Right cardiac atrium (tissue), 5 donors: ENCODE results near the gene JKAMP. TPM values are rescaled to one million over a fixed set of nuclear protein-coding genes. Genes with fewer than 3 reads are reported as not detected.

ENCODE experiments used
- ATAC-seq, 2 donors: fragments of 200-7000 bp; cut with Tn5 transposase; one replicate each; pipeline versions ENCODE4 v1.8.0 to v1.9.1; 2020; ENCODE audit warnings: moderate library complexity in 2 of 2, mild to moderate bottlenecking in 1 of 2
- DNase-seq, 3 donors: peaks; one replicate each; pipeline ENCODE4 v3.0.0-alpha.2; 2020
- H3K27ac ChIP-seq: one replicate; pipeline ENCODE4 v1.5.1; 2013; ENCODE audit warnings: mild to moderate bottlenecking, low read length, control low read depth, moderate library complexity
- H3K27me3 ChIP-seq: one replicate; pipeline ENCODE4 v1.6.1; 2013; ENCODE audit not compliant: control insufficient read depth, insufficient read depth
- H3K4me1 ChIP-seq: one replicate; pipeline ENCODE4 v1.6.1; 2013; ENCODE audit warnings: low read length; ENCODE audit not compliant: control insufficient read depth, insufficient read depth
- H3K4me3 ChIP-seq: one replicate; pipeline ENCODE4 v1.5.1; 2013; ENCODE audit warnings: low read length, control low read depth
- H3K9me3 ChIP-seq: one replicate; pipeline ENCODE4 v1.6.1; 2013; ENCODE audit warnings: low read length; ENCODE audit not compliant: control insufficient read depth
- WGBS: extraction: QIAGEN DNeasy Blood & Tissue Kit; methylation state at CpG from one replicate; pipeline ENCODE4 v1.1.7; 2013; 5-methylcytosine and 5-hydroxymethylcytosine counted together
- intact Hi-C, 4 donors: fragments of 100-400 bp; cut with DNase I; formaldehyde crosslinking; loops; one replicate each; pipeline versions ENCODE4 v1.11.0 to v1.14.0; 2022 to 2023
- polyA plus RNA-seq: library from polyadenylated mRNA; stranded (reverse); fragments of 200-250 nt; gene quantifications from one replicate; pipeline ENCODE4 v1.2.3, GENCODE V29; 2013
- total RNA-seq, 4 donors: library from RNA; stranded (reverse); fragmentation: NEBNext Ultra II Directional; extraction: Animal tissue kit (Norgen Biotek cat#: 25700); gene quantifications; one replicate each; pipeline ENCODE4 v1.2.1, GENCODE V29; 2021
- donor health status: healthy with polysubstance abuse.
- donor health status: DM: no; HTN: yes; CAD: no.
- donor health status: DM: no; HTN: no; CAD: no.
- donor health status: DM: no; HTN: yes; CAD: no; lungs with severe emphysema.
- donor health status: DM: yes; HTN: yes; CAD: no.

JKAMP gene
- total and polyA plus RNA-seq, 5 donors: 27.9 to 35.4 (median 33.2) TPM

- Histone ChIP-seq H3K27me3 (no peaks in the 10 kb centered on the region), H3K4me1 (no peaks in the 10 kb centered on the region), H3K27ac (no peak overlapping the region), H3K9me3 (no peaks in the 10 kb centered on the region), H3K4me3 (no peak overlapping the region)
- 89% methylated on average over 1 of the region's 1 CpG for WGBS
- ATAC-seq (peak in 1 of 2 donors; percentile 78), DNase-seq (no peak)
- intact Hi-C loops: no loop called here
These were observed 28.9 kb upstream of the JKAMP start for GRCh38 chr14:59455411-59455810.

- Histone ChIP-seq H3K27ac (no peak overlapping the region), H3K27me3 (no peaks in the 10 kb centered on the region), H3K9me3 (no peaks in the 10 kb centered on the region), H3K4me1 (no peaks in the 10 kb centered on the region), H3K4me3 (no peak overlapping the region)
- DNase-seq: no peak
- no peak for ATAC-seq
- intact Hi-C loops: no loop called here
- WGBS: 93% methylated on average over 2 of the region's 2 CpGs
These were observed 25.8 kb upstream of the JKAMP start for GRCh38 chr14:59458486-59458885.

GRCh38 chr14:59460378-59460777 is 23.9 kb upstream of the JKAMP start:
- Histone ChIP-seq H3K27ac (no peak overlapping the region), H3K4me3 (no peak overlapping the region), H3K27me3 (no peaks in the 10 kb centered on the region), H3K4me1 (no peaks in the 10 kb centered on the region), H3K9me3 (no peaks in the 10 kb centered on the region)
- WGBS: 93% methylated on average over 1 of the region's 1 CpG
- intact Hi-C loops: no loop called here
- ATAC-seq: no peak
- DNase-seq: no peak

GRCh38 chr14:59461891-59462290 is 22.4 kb upstream of the JKAMP start:
- no peak overlapping the region for H3K4me3 ChIP-seq
- intact Hi-C loops: no loop called here
- 95% methylated on average over 1 of the region's 1 CpG for WGBS
- DNase-seq (no peak), ATAC-seq (no peak)
- no peaks in the 10 kb centered on the region for H3K27me3 ChIP-seq
- no peaks in the 10 kb centered on the region for H3K4me1 ChIP-seq
- no peaks in the 10 kb centered on the region for H3K9me3 ChIP-seq
- no peak overlapping the region for H3K27ac ChIP-seq

- H3K4me3 ChIP-seq: peak overlapping the region; percentile 47
- 35% methylated on average over 60 of the region's 60 CpGs for WGBS
- ATAC-seq: peak; percentile 3 to 15
These were observed 20.4 kb upstream of the JKAMP start for GRCh38 chr14:59463787-59464485.

GRCh38 chr14:59464486-59465315 is 19.6 kb upstream of the JKAMP start:
- intact Hi-C loops: no loop called here
- Histone ChIP-seq H3K27me3 (no peaks in the 10 kb centered on the region), H3K4me1 (no peaks in the 10 kb centered on the region), H3K27ac (no peak overlapping the region), H3K9me3 (no peaks in the 10 kb centered on the region), H3K4me3 (peak overlapping the region; percentile 47)
- WGBS: under 1% methylated on average over 105 of the region's 105 CpGs
- peak; percentile 79 to 92 (median 88) for DNase-seq
- peak; percentile 85 to 88 for ATAC-seq

More at GRCh38 chr14:59463787-59464485, 20.4 kb upstream of the JKAMP start:
- Histone ChIP-seq H3K9me3 (no peaks in the 10 kb centered on the region), H3K4me1 (no peaks in the 10 kb centered on the region), H3K27me3 (no peaks in the 10 kb centered on the region), H3K27ac (no peak overlapping the region)
- intact Hi-C loops: no loop called here
- peak in 2 of 3 donors; percentile 63 to 74 for DNase-seq

- Histone ChIP-seq H3K4me1 (no peaks in the 10 kb centered on the region), H3K4me3 (peak within 1 kb of the TSS; percentile 47), H3K9me3 (no peaks in the 10 kb centered on the region), H3K27ac (no peak within 1 kb of the TSS), H3K27me3 (no peaks in the 10 kb centered on the region)
- ATAC-seq (peak; percentile 67 to 72), DNase-seq (no peak)
- 19% methylated on average over 40 of the region's 40 CpGs for WGBS
- intact Hi-C loops: no loop called here
These were observed 18.8 kb upstream of the JKAMP start, which contains the start of gene GPR135 for GRCh38 chr14:59465316-59466135. TSS of gene GPR135 (minus strand) at chr14:59465380. CDS start at chr14:59465226, 154 bp downstream.

- ATAC-seq: peak; percentile 41 to 51
- intact Hi-C loops: no loop called here
- no peak overlapping the region for H3K4me3 ChIP-seq
- no peaks in the 10 kb centered on the region for H3K4me1 ChIP-seq
- no peak for DNase-seq
- H3K9me3 ChIP-seq: no peaks in the 10 kb centered on the region
- peak overlapping the region; percentile 26 for H3K27ac ChIP-seq
- WGBS: 35% methylated on average over 1 of the region's 1 CpG
- H3K27me3 ChIP-seq: no peaks in the 10 kb centered on the region
These were observed 10.1 kb upstream of the JKAMP start for GRCh38 chr14:59474172-59474571.

- Histone ChIP-seq H3K27ac (no peak overlapping the region), H3K4me1 (peaks cover 2% of the 10 kb centered on the region), H3K9me3 (no peaks in the 10 kb centered on the region), H3K27me3 (no peaks in the 10 kb centered on the region), H3K4me3 (no peak overlapping the region)
- no peak for DNase-seq
- WGBS: 62% methylated on average over 1 of the region's 1 CpG
- intact Hi-C loops: no loop called here
- peak; percentile 69 to 81 for ATAC-seq
These were observed 8.6 kb upstream of the JKAMP start for GRCh38 chr14:59475709-59476108.

- 88% methylated on average over 3 of the region's 3 CpGs for WGBS
- ATAC-seq (no peak), DNase-seq (no peak)
- no peaks in the 10 kb centered on the region for H3K27me3 ChIP-seq
- no peak overlapping the region for H3K4me3 ChIP-seq
- H3K4me1 ChIP-seq: peaks cover 8% of the 10 kb centered on the region
- H3K27ac ChIP-seq: no peak overlapping the region
- intact Hi-C loops: no loop called here
- no peaks in the 10 kb centered on the region for H3K9me3 ChIP-seq
These were observed 5.8 kb upstream of the JKAMP start for GRCh38 chr14:59478540-59478939.
